D341Med (cell line): ENCODE measurements around the gene CERT1.
A peak's percentile ranks its signal among the peaks of the same experiment; 100 is the strongest.

Source experiments
- DNase-seq: peaks from one replicate; pipeline ENCODE4 v3.0.0; 2012; ENCODE audit warnings: low spot score

The CERT1 gene

GRCh38 chr5:75471193-75471592, 40.2 kb downstream of the CERT1 start:
- no peak for DNase-seq

GRCh38 chr5:75469017-75469416, 42.4 kb downstream of the CERT1 start:
- DNase-seq: no peak

- no peak for DNase-seq
These were observed 42.8 kb downstream of the CERT1 start for GRCh38 chr5:75468593-75468992.

- DNase-seq: peak; percentile 39
These were observed 45.3 kb downstream of the CERT1 start for GRCh38 chr5:75466006-75466716.

GRCh38 chr5:75465480-75465879, 45.9 kb downstream of the CERT1 start:
- no peak for DNase-seq

- DNase-seq: no peak
These were observed 47.7 kb downstream of the CERT1 start for GRCh38 chr5:75463726-75464125.

- DNase-seq: no peak
These were observed 49.8 kb downstream of the CERT1 start for GRCh38 chr5:75461679-75462078.

- no peak for DNase-seq
These were observed 50.4 kb downstream of the CERT1 start for GRCh38 chr5:75460942-75461610.

GRCh38 chr5:75460532-75460931, 50.9 kb downstream of the CERT1 start:
- DNase-seq: no peak

GRCh38 chr5:75457691-75458090, 53.7 kb downstream of the CERT1 start:
- no peak for DNase-seq

- DNase-seq: no peak
These were observed 54.3 kb downstream of the CERT1 start for GRCh38 chr5:75457161-75457560.

- DNase-seq: no peak
These were observed 61.4 kb downstream of the CERT1 start for GRCh38 chr5:75450069-75450468.

GRCh38 chr5:75446068-75446467, 65.4 kb downstream of the CERT1 start:
- no peak for DNase-seq

- DNase-seq: no peak
These were observed 69.9 kb downstream of the CERT1 start for GRCh38 chr5:75441560-75441959.

GRCh38 chr5:75439276-75439675, 72.2 kb downstream of the CERT1 start:
- DNase-seq: no peak

GRCh38 chr5:75438722-75439121, 72.7 kb downstream of the CERT1 start:
- DNase-seq: no peak

- no peak for DNase-seq
These were observed 76.3 kb downstream of the CERT1 start for GRCh38 chr5:75435096-75435495.

GRCh38 chr5:75433814-75434506, 77.5 kb downstream of the CERT1 start:
- no peak for DNase-seq

- DNase-seq: no peak
These were observed 97.2 kb downstream of the CERT1 start for GRCh38 chr5:75414241-75414640.

- no peak for DNase-seq
These were observed 99.1 kb downstream of the CERT1 start for GRCh38 chr5:75412111-75412990.

GRCh38 chr5:75405296-75405695, 106.1 kb downstream of the CERT1 start:
- DNase-seq: no peak

GRCh38 chr5:75395277-75395676, 116.2 kb downstream of the CERT1 start:
- no peak for DNase-seq
